SK-N-SH treated with all-trans-retinoic acid at 6 μM for 48 hours (cell line): ENCODE results near the gene PSMD6.

Experiments used
- ATAC-seq: fragments of 200-7000 bp; cut with Tn5 transposase; 3 replicates; pipeline ENCODE4 v1.9.1; 2020; ENCODE audit warnings: mild to moderate bottlenecking, moderate library complexity
- ARNTL ChIP-seq: fragments of 450-650 bp; formaldehyde crosslinking; IDR thresholded peaks from 2 replicates; pipeline ENCODE4 v1.5.0; 2020; ENCODE audit warnings: low read depth, mild to moderate bottlenecking, moderate library complexity, borderline replicate concordance
- BACH2 ChIP-seq: fragments of 250-450 bp; sonication (Bioruptor Pico); IDR thresholded peaks from 2 replicates; pipeline ENCODE4 v1.9.0; 2021; ENCODE audit warnings: mild to moderate bottlenecking, borderline replicate concordance
- CSDC2 ChIP-seq: fragments of 250-450 bp; sonication (Bioruptor Pico); IDR thresholded peaks from 2 replicates; pipeline ENCODE4 v1.5.0; 2020; ENCODE audit warnings: mild to moderate bottlenecking, moderate library complexity
- CSRNP3 ChIP-seq: fragments of 250-450 bp; sonication (Bioruptor Pico); IDR thresholded peaks from 2 replicates; pipeline ENCODE4 v1.5.1; 2021; ENCODE audit warnings: mild to moderate bottlenecking, moderate library complexity
- ESRRG ChIP-seq: fragments of 250-450 bp; sonication (Bioruptor Pico); IDR thresholded peaks from 2 replicates; pipeline ENCODE4 v1.6.1; 2021; ENCODE audit warnings: mild to moderate bottlenecking
- GLIS3 ChIP-seq: fragments of 250-450 bp; sonication (Bioruptor Pico); IDR thresholded peaks from 2 replicates; pipeline ENCODE4 v1.5.0; 2020; ENCODE audit warnings: mild to moderate bottlenecking, moderate library complexity
- ISL1 ChIP-seq: fragments of 250-450 bp; sonication (Bioruptor Pico); IDR thresholded peaks from 2 replicates; pipeline ENCODE4 v2.1.2; 2022; ENCODE audit warnings: mild to moderate bottlenecking, moderate library complexity
- OSR1 ChIP-seq: fragments of 250-450 bp; sonication (Bioruptor Pico); IDR thresholded peaks from 2 replicates; pipeline ENCODE4 v1.8.0; 2022; ENCODE audit warnings: moderate library complexity, mild to moderate bottlenecking, inconsistent platforms
- POU6F1 ChIP-seq: fragments of 250-450 bp; sonication (Bioruptor Pico); IDR thresholded peaks from 2 replicates; pipeline ENCODE4 v1.8.0; 2021; ENCODE audit warnings: low read depth, mild to moderate bottlenecking, moderate library complexity, borderline replicate concordance
- PPARA ChIP-seq: fragments of 250-450 bp; sonication (Bioruptor Pico); IDR thresholded peaks from 2 replicates; pipeline ENCODE4 v1.5.0; 2020; ENCODE audit warnings: mild to moderate bottlenecking, borderline replicate concordance
- SNAI2 ChIP-seq: fragments of 250-450 bp; sonication (Bioruptor Pico); IDR thresholded peaks from 2 replicates; pipeline ENCODE4 v1.5.0; 2020; ENCODE audit warnings: mild to moderate bottlenecking, moderate library complexity
- TCF4 ChIP-seq: fragments of 250-450 bp; sonication (Bioruptor Pico); IDR thresholded peaks from 2 replicates; pipeline ENCODE4 v1.8.0; 2021; ENCODE audit warnings: mild to moderate bottlenecking, moderate library complexity, borderline replicate concordance
- TOX ChIP-seq: fragments of 250-450 bp; sonication (Bioruptor Pico); IDR thresholded peaks from 2 replicates; pipeline ENCODE4 v1.8.0; 2021; ENCODE audit warnings: mild to moderate bottlenecking, moderate library complexity, borderline replicate concordance
- TSHZ2 ChIP-seq: fragments of 250-450 bp; sonication (Bioruptor Pico); IDR thresholded peaks from 2 replicates; pipeline ENCODE4 v1.5.0; 2020; ENCODE audit warnings: mild to moderate bottlenecking, moderate library complexity
- ZC3H10 ChIP-seq: fragments of 250-450 bp; sonication (Bioruptor Pico); IDR thresholded peaks from 2 replicates; pipeline ENCODE4 v1.5.1; 2021; ENCODE audit warnings: mild to moderate bottlenecking, moderate library complexity
- ZFP30 ChIP-seq: fragments of 450-650 bp; formaldehyde crosslinking; IDR thresholded peaks from 2 replicates; pipeline ENCODE4 v1.5.0; 2022; ENCODE audit warnings: mild to moderate bottlenecking, moderate library complexity
- ZNF565 ChIP-seq: fragments of 450-650 bp; formaldehyde crosslinking; conservative IDR thresholded peaks from 2 replicates; pipeline ENCODE4 v1.5.0; 2020; ENCODE audit warnings: low read depth, mild to moderate bottlenecking, moderate library complexity
- ZNF8 ChIP-seq: fragments of 450-650 bp; formaldehyde crosslinking; IDR thresholded peaks from 2 replicates; pipeline ENCODE4 v1.5.0; 2020; ENCODE audit warnings: mild to moderate bottlenecking, moderate library complexity
- TF ChIP-seq, protein P1 (sequence below): fragments of 250-450 bp; sonication (Bioruptor Pico); IDR thresholded peaks from 2 replicates; pipeline ENCODE4 v1.5.1; 2020; ENCODE audit warnings: low read depth, mild to moderate bottlenecking, moderate library complexity
- TF ChIP-seq, protein P2 (sequence below): fragments of 250-450 bp; sonication (Bioruptor Pico); IDR thresholded peaks from 2 replicates; pipeline ENCODE4 v1.8.0; 2020; ENCODE audit warnings: mild to moderate bottlenecking, moderate library complexity, borderline replicate concordance

The PSMD6 gene

GRCh38 chr3:64039981-64040733 lies 16.9 kb upstream of the PSMD6 start:
- ATAC-seq, result 0 out of 3 replicates have a peak, but pooled peaks have one; percentile 25
- TF ChIP-seq GLIS3, result no peak
- TF ChIP-seq ZFP30, result no peak
- no peak for TF ChIP-seq OSR1 (CRISPR knock-in tag)
- no peak for TF ChIP-seq CSDC2 (CRISPR knock-in tag)
- no peak for TF ChIP-seq TSHZ2 (CRISPR knock-in tag)
- TF ChIP-seq BACH2 (CRISPR knock-in tag), result no peak
- TF ChIP-seq ARNTL (CRISPR knock-in tag), result no peak
- no peak for TF ChIP-seq ZNF565 (CRISPR knock-in tag)
- no peak for TF ChIP-seq ISL1 (CRISPR knock-in tag)
- TF ChIP-seq PPARA (CRISPR knock-in tag), result no peak
- TF ChIP-seq, protein P1, sequence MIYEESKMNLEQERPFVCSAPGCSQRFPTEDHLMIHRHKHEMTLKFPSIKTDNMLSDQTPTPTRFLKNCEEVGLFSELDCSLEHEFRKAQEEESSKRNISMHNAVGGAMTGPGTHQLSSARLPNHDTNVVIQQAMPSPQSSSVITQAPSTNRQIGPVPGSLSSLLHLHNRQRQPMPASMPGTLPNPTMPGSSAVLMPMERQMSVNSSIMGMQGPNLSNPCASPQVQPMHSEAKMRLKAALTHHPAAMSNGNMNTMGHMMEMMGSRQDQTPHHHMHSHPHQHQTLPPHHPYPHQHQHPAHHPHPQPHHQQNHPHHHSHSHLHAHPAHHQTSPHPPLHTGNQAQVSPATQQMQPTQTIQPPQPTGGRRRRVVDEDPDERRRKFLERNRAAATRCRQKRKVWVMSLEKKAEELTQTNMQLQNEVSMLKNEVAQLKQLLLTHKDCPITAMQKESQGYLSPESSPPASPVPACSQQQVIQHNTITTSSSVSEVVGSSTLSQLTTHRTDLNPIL (CRISPR knock-in tag), result no peak
- no peak for TF ChIP-seq CSRNP3 (CRISPR knock-in tag)
- TF ChIP-seq, protein P2, sequence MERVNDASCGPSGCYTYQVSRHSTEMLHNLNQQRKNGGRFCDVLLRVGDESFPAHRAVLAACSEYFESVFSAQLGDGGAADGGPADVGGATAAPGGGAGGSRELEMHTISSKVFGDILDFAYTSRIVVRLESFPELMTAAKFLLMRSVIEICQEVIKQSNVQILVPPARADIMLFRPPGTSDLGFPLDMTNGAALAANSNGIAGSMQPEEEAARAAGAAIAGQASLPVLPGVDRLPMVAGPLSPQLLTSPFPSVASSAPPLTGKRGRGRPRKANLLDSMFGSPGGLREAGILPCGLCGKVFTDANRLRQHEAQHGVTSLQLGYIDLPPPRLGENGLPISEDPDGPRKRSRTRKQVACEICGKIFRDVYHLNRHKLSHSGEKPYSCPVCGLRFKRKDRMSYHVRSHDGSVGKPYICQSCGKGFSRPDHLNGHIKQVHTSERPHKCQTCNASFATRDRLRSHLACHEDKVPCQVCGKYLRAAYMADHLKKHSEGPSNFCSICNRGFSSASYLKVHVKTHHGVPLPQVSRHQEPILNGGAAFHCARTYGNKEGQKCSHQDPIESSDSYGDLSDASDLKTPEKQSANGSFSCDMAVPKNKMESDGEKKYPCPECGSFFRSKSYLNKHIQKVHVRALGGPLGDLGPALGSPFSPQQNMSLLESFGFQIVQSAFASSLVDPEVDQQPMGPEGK (CRISPR knock-in tag), result no peak
- TF ChIP-seq, all 23 proteins: peak for 0

- ATAC-seq, result no peak
- TF ChIP-seq ISL1 (CRISPR knock-in tag), result no peak
- no peak for TF ChIP-seq GLIS3
These were observed 16.0 kb upstream of the PSMD6 start for GRCh38 chr3:64039332-64039731.

DNA sequence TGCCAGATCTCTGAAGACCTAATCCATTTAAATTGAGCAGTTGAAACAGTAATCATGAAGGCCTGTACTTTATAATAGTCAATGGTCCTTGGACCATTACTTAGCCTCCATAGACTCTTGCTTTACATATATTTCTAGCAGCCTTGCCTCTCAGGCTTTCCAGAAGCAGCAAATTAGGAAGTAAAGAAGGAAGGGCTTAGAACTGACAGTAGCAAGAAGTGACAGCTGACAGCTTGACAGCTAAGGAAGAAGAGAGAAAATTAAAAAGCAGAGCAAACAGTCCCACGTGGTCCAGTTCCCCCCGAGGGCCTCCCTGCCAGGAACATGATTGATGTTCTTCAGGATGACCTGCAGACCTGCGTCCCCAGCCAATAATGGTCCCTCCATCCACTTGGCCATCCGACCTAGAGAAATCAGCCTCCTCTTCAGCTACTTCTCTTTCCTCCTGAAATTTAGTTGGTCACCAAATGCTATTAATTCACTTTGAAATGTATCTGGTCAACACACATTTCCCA lies 15.0 kb upstream of the PSMD6 start:
- no peak for TF ChIP-seq POU6F1 (CRISPR knock-in tag)
- TF ChIP-seq ZNF8, result no peak
- TF ChIP-seq CSDC2 (CRISPR knock-in tag), result no peak
- no peak for TF ChIP-seq ZNF565 (CRISPR knock-in tag)
- ATAC-seq, result no peak

- ATAC-seq, result no peak
- TF ChIP-seq GLIS3 (no peak), ZNF565 (CRISPR knock-in tag) (no peak), ZNF8 (no peak), ZC3H10 (no peak), CSRNP3 (CRISPR knock-in tag) (no peak), PPARA (CRISPR knock-in tag) (no peak), SNAI2 (CRISPR knock-in tag) (no peak), BACH2 (CRISPR knock-in tag) (no peak), ZFP30 (no peak), TOX (CRISPR knock-in tag) (no peak), TCF4 (CRISPR knock-in tag) (no peak), ESRRG (CRISPR knock-in tag) (no peak), OSR1 (CRISPR knock-in tag) (no peak)
- TF ChIP-seq, protein P1 (CRISPR knock-in tag), result no peak
These were observed 13.8 kb upstream of the PSMD6 start for GRCh38 chr3:64037084-64037483.
